Brain microvascular endothelial cell (primary cell): Measurements from ENCODE around the gene LAMA4.

ENCODE experiments used
- DNase-seq: peaks from one replicate; pipeline ENCODE4 v3.0.0-alpha.2; 2020
- H3K27ac ChIP-seq: fragments of 250-450 bp; sonication (Bioruptor Pico); 2 replicates; pipeline ENCODE4 v1.5.1; 2020; ENCODE audit warnings: mild to moderate bottlenecking, moderate library complexity
- H3K27me3 ChIP-seq: fragments of 250-450 bp; sonication (Bioruptor Pico); replicated peaks from 2 replicates; pipeline ENCODE4 v1.5.1; 2020; ENCODE audit warnings: mild to moderate bottlenecking
- H3K36me3 ChIP-seq: fragments of 250-450 bp; sonication (Bioruptor Pico); replicated peaks from 2 replicates; pipeline ENCODE4 v1.5.1; 2020; ENCODE audit warnings: mild to moderate bottlenecking
- H3K4me3 ChIP-seq: 2 replicates; pipeline ENCODE4 v1.5.1; 2011; ENCODE audit warnings: low read depth, mild to moderate bottlenecking, control low read depth, low read length, moderate library complexity
- in situ Hi-C: cut with HindIII; loops from 2 replicates; pipeline ENCODE4 v1.10.0; 2017; ENCODE audit warnings: low sequenced_read_pairs, low pct_ligation_motif_present
- TF ChIP-seq, protein P1 (sequence below): IDR thresholded peaks from 2 replicates; pipeline ENCODE4 v1.5.1; 2011; ENCODE audit warnings: low read depth, mild to moderate bottlenecking, moderate library complexity, low read length, control low read depth, inconsistent platforms; ENCODE audit errors: missing control alignments

LAMA4 gene

DNA sequence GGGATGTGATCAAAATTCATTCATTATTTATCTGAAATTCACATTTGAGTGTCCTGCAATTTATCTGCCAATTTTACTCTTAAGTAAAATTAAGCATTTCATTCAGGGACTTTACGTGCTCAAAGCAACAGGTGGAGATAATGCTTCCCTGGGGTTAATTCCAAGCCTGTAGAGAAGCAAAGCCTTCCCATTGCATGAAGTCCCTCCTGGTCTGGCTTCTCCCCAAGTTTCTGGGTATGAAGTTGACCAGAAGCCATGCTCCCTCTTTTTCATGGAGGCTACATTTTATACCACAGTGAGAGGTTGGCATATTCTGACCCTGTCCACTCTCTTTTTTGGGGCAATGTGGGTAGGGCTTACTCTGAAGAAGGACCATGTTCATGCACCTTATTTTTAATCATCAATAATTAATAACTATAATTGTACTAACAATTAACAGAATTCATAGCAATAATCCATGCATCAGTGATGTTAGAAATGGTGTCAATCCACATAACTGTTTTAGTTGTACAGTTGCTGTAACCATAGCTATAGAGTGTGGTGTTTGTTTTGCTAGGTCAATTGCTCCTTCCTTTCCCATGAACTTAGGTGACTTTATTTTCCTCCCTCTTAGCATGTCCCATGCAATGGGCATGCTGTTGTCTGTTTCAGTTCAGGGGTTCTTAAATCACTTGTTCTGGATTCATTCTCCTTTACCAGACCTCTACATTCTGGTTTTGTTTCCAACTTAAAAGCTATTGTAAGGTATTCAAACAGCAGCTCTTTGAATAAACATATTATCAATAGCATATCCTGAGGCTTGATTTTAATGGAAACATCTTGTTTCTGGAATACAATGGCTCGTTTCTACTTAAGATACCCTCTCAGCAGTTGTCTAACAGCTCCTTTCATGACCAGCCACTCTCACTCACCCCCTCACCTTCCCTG is 1.5 kb downstream of the LAMA4 start:
- TF ChIP-seq, protein P1, sequence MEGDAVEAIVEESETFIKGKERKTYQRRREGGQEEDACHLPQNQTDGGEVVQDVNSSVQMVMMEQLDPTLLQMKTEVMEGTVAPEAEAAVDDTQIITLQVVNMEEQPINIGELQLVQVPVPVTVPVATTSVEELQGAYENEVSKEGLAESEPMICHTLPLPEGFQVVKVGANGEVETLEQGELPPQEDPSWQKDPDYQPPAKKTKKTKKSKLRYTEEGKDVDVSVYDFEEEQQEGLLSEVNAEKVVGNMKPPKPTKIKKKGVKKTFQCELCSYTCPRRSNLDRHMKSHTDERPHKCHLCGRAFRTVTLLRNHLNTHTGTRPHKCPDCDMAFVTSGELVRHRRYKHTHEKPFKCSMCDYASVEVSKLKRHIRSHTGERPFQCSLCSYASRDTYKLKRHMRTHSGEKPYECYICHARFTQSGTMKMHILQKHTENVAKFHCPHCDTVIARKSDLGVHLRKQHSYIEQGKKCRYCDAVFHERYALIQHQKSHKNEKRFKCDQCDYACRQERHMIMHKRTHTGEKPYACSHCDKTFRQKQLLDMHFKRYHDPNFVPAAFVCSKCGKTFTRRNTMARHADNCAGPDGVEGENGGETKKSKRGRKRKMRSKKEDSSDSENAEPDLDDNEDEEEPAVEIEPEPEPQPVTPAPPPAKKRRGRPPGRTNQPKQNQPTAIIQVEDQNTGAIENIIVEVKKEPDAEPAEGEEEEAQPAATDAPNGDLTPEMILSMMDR: no peak
- peaks cover 12% of the 10 kb centered on the region for H3K36me3 ChIP-seq
- in situ Hi-C loops: no loop called here
- peak overlapping the region; percentile 89 for H3K27ac ChIP-seq
- H3K4me3 ChIP-seq: peak overlapping the region; percentile 98
- no peak for DNase-seq
- H3K27me3 ChIP-seq: no peaks in the 10 kb centered on the region

DNA sequence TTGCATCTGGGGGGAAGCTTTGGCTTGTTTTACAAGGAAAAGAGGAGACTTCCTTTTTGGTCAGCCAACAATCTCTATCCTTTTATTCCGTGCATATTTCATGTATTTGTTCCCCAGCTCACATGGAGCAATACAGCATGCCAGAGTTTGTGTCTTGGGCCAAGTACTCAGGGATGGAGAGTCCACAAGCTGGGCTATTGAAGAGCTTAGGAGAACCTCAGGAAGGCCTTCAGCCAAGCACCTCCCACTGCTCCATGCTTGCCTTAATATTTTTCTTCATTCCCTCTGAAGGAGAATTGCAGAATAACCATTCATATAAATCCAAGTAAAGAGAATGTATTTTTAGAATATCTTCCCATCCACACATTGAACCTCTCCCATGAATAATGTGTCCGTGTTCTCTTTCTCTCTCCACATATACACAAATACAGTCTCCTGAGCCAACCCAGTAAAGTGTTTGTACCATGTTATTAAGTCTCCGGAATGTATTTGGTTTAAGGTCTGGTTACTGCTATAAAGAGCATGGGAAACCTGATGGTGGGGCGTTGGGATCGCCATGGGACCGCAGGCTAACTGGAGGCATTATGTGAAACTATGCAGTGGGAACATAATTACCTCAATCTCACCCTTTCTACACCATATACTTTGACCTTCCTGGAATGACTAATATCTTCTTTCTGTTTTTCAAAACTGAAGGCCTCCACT is 3.0 kb downstream of the LAMA4 start:
- peak; percentile 88 for DNase-seq
- TF ChIP-seq, protein P1: no peak
- in situ Hi-C loops: no loop called here
- Histone ChIP-seq H3K36me3 (peaks cover 14% of the 10 kb centered on the region), H3K4me3 (peak overlapping the region; percentile 98), H3K27me3 (no peaks in the 10 kb centered on the region), H3K27ac (peak overlapping the region; percentile 89)

DNA sequence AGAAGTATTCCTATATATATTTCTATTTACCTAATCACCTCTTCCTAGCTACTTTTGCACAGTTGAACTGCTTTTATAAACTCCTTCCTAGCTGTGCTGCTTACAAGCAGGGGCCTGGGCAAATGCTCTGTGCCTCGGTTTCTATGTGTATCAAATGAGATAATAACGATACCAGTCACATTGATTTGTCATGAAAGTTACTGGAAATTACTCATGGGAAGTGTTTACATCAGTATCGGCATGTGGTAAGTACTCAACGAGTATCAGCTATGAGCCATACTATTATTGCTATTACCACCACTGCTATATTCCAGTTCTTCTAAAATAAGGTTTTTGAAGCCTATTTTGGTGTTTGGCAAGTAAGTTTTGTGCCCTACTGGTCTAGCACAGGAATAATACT is 4.9 kb downstream of the LAMA4 start:
- TF ChIP-seq, protein P1: no peak
- H3K4me3 ChIP-seq: no peak overlapping the region
- peak overlapping the region; percentile 89 for H3K27ac ChIP-seq
- H3K27me3 ChIP-seq: no peaks in the 10 kb centered on the region
- in situ Hi-C loops: no loop called here
- H3K36me3 ChIP-seq: peaks cover 16% of the 10 kb centered on the region
- DNase-seq: peak; percentile 45

DNA sequence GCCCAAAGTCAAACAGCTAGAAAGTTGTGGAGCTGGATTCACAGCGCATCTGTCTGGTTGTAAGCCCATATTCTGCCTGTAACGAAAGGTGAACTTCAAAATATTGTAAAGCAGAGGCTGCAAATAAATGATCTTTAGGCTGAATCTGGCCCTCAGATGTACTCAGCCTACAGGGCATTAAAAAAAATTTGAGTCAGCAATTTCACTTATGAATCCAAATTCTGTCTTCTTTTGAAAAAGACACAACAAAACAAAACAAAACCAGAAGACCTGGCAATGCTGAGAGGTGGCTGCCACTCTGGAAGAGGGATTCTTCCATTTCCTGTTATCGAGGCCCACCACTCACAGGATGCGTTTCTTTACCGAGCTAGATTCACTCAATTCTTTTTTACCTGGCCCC is 7.1 kb downstream of the LAMA4 start:
- Histone ChIP-seq H3K4me3 (no peak overlapping the region), H3K36me3 (peaks cover 17% of the 10 kb centered on the region), H3K27ac (peak overlapping the region; percentile 13), H3K27me3 (no peaks in the 10 kb centered on the region)
- in situ Hi-C loops: no loop called here
- TF ChIP-seq, protein P1: no peak
- no peak for DNase-seq

DNA sequence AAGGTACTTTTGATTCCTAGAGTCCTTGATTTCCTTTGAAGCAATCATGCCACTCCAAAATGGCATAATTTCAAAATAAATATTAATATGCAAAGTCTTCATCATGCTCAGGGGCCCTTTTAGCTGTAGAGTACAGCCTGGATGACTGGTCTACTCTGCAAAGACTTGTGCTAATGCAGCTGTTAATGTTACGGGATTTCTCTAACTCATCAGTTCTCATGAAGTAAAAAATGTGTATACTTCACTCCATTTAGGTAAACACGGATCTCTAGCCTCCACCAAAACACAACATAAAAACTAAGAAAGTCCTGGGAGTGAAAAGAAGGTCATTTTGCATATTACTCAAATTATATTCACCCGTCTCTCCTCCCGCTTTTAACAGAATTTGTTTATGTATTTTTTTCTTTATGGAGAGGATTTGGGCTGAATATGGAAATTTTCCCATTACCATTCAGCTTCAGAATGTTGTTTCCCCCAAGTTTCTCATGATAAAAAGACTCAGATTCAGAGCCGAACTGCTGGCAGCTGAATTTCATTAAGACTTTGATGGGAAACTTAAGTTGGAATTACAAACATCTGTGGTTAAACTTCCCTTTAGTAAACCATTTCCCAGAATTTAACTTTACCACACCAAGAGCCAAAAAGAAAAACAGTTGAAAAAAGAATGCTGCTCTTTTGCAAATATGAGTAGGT is 8.7 kb downstream of the LAMA4 start:
- in situ Hi-C loops: no loop called here
- Histone ChIP-seq H3K27ac (peak overlapping the region; percentile 13), H3K4me3 (no peak overlapping the region), H3K36me3 (peaks cover 12% of the 10 kb centered on the region), H3K27me3 (no peaks in the 10 kb centered on the region)
- TF ChIP-seq, protein P1: no peak
- no peak for DNase-seq
